Lung microvascular endothelial cell (primary cell): Measurements from ENCODE around the gene CRLF2. TPM values are rescaled to one million over a fixed set of nuclear protein-coding genes. Genes with fewer than 3 reads are reported as not detected.
A peak's percentile ranks its signal among the peaks of the same experiment; 100 is the strongest.
"Not testable (repeated sequence)": the region's sequence is repeated elsewhere in the genome, so short reads cannot be mapped to it uniquely, and the experiment has no call there.

ENCODE experiments used
- DNase-seq, 2 donors: peaks; one replicate each; pipeline versions ENCODE4 v3.0.0 to v3.0.0-alpha.2; 2010; ENCODE audit warnings: low read depth in 2 of 2
- total RNA-seq: library from RNA; depleted of rRNA; stranded (reverse); fragments of >200 nt; gene quantifications from 2 replicates; pipeline ENCODE4 v1.2.1, GENCODE V29; 2014

Gene CRLF2
- total RNA-seq, 1 donor from 2014 or later, result not detected

DNA sequence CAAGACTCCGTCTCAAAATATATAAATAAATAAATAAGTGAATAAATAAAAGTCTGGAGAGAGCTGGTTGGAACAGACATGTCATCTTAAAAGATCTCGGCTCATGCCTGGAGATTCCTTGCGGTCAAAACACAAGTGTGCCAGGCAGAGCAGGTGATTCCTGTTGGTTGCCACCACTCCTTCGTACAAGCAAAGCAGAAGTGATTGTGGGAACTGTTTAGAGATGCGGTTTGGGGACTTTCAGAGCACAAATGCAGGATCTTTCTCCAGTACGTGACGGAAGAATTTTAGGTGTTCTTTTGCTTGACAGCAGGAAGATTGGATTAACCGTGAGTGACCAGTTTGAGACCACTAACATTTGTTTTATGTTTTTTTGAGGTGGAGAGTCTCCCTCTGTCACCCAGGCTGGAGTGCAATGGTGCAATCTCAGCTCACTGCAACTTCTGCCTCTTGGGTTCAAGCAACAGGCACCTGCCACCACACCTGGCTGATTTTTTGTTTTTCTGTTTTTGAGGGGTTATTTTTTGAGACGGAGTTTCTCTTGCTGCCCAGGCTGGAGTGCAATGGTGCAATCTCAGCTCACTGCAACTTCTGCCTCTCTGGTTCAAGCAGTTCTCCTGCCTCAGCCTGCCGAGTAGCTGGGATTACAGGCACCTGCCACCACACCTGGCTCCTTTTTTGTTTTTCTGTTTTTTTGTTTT, 2.8 kb upstream of the CRLF2 start:
- no peak for DNase-seq

DNA sequence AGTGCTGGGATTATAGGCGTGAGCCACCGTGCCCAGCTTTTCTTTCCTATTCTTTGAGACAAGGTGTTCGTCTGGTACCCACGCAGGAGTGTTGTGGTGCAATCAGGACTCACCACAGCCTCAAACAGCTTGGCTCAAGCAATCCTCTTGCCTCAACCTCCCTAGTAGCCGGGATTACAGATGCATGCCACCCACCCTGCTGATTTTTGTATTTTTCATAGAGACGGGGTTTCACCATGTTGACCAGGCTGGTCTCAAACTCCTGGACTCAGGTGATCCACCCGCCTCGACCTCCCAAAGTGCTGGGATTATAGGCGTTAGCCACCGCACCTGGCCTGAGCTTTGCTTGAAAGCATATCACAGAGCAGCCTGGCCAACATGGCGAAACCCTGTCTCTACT, 1.5 kb upstream of the CRLF2 start:
- DNase-seq, result no peak

DNA sequence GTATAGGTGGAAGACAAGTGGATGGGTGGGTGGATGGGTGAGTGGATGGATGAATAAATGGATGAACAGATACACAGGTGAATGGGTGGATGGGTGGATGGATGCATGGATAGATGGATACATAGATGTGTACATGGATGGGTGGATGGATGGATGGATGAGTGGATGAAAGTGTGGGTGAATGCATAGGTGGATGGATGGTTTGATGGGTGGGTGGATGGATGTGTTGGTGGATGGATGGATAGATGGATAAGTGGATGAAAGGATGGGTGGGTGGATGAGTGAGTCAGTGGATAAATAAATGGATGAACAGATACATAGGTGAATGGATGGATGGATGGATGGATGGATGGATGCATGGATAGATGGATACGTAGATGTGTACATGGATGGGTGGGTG, 1.6 kb downstream of the CRLF2 start:
- DNase-seq, result no peak

DNA sequence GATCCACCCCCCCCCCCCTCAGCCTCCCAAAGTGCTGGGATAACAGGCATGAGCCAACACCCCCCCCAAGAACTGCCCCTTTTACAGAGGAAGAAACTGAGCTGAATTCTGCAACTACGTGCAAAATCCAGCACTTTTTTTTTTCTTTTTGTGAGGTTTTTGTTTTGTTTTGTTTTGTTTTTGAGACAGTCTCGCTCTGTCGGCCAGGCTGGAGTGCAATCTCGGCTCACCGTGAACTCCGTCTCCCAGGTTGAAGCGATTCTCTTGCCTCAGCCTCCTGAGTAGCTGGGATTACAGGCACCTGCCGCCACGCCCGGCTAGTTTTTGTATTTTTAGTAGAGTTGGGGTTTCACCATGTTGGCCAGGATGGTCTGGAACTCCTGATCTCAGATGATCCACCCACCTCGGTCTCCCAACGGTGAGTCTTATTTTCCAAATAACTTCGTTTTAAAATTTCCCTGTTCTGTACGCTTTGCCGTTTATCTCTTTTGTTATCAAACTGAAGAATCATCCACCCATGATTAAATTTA, 4.9 kb downstream of the CRLF2 start:
- no peak for DNase-seq

DNA sequence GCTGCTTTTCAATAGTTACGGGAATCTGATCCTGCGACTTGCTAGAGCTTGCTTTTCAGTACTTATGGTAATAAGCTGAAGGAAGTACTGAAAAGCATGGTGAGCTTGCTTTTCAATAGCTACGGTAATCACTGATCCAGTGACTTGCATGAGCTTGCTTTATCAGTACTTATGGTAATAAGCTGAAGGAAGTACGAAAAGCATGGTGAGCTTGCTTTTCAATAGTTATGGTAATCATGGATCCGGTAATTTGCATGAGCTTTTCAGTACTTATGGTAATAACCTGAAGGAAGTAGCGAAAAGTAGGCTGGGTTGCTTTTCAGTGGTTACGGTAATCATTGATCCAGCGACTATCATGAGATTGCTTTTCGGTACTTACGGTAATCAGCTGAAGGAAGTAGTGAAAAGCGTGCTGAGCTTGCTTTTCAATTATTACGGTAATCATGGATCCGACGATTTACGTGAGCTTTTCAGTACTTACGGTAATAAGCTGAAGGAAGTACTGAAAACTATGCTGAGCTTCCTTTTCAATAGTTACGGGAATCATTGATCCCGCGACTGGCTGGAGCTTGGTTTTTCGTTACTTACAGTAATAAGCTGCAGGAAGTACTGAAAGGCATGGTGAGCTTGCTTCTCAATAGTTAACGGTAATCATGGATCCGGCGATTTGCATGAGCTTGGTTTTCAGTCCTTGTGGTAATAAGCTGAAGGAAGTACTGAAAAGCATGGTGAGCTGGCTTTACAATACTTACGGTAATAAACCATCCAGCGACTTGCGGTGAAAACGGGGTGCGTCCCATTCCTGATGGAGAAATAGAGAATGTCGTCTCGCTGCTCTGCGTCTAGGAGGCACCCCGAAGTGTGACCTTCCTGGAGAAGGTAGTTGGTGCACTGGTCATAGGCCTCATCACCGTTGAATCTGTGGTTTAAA, 6.5 kb downstream of the CRLF2 start:
- DNase-seq, result peak; percentile 75 to 82

DNA sequence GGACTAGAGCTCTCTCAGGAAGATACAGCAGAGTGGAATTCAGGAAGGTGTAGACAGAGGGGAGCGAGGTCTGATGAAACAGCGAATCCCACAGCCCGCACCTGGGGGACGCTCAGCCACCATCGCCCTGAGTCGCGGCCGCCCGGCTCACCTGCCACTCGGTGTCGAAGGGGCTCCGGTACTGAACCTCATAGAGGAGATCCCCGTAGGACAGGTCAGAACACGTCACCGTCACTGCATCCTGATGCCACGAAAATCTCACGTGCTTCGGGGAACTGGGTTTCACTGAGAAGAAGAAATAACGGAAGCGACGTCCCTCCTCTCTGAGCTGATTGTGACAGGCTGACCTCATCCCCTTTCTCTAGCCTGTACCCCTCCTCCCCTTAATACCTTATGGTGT, 10.2 kb downstream of the CRLF2 start:
- DNase-seq, result no peak

DNA sequence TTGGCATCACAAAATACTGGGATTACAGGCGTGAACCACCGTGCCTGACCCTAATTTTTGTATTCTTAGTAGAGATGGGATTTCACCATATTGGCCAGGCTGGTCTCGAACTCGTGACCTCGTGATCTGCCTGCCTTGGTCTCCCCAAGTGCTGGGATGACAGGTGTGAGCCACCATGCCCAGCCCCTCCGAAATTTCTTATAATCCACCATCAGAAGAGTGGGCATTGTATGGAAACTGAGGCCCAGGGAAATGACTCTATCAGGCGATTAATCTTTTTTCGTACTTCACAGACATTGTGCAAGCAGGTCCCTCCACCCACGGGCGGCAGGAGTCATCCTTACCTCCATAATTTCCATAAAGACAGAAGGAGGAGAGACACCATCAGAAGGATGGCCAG, 16.0 kb downstream of the CRLF2 start:
- no peak for DNase-seq

DNA sequence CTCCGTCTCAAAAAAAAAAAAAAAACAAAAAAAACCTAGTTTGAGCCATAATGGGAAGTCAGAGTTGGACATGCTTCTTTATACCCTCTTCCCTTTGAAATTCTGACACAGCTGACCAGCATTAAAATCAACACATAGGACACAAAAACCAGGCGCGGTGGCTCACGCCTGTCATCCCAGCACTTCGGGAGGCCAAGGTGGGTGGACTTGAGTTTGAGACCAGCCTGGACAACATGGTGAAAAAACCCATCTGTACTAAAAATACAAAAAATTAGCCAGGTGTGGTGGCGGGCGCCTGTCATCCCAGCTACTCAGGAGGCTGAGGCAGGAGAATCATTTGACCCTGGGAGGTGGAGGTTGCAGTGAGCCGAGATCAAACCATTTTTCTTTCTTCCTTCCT, 20.3 kb downstream of the CRLF2 start:
- not testable (repeated sequence) for DNase-seq

DNA sequence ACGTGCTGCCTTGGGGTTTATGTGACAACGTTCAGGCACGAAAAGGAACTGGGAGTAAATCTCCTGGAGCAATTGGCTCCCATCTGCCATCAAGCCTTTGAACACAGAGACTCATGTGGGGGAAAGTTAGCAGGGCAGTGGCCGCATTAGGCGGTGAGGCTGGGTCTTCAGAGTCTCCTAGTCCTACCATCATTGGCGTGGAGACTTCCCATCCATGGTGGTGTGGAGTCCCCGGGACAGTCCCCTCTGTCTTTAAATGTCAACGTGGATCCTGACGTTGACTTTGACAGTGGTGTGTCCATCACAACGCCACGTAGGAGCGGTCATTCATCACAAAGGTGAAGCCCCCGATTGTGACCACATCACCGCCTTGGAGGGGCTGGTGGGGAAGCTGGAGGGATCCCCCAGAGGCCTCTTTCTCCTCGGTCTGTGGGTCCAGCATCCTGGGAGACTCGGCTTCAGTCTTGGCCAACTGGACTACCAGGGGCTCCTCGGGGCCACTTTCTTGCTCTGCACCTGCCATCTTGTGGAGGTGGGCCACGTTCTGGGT, 21.8 kb downstream of the CRLF2 start:
- DNase-seq, result no peak

DNA sequence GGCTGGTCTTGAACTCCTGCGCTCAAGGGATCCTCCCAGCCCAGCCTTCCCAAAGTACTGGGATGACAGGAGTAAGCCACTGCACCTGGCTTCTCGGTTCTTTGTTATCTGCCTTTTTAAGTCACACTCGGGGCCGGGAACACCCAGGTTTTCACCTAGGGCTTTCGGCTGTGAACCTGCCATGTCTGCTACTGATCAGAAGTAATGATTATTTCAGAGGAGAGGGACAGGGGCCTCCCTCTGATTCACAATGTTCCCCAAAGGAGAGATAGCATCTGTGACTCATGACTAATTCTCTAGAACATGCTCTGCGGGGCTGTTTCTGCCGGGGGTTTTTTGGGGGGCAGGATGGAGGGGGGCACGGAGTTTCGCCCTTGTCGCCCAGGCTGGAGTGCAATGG, 26.9 kb downstream of the CRLF2 start:
- no peak for DNase-seq

DNA sequence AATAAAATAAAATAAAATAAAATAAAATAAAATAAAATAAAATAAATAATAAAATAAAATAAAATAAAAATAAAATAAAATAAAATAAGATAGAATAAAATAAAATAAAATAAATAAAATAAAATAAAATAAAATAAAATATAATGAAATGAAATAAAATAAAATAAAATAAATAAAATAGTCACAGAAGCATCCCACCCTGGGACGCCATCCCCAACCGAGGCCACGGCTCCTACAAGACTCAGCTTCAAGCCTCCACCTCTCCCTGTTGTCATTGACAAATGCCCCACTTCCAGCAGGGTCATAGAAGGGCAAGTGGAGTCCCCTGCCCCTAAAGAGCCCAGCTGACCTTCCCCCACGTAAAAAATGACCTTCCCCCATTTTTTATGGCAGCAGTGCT, 30.2 kb downstream of the CRLF2 start:
- DNase-seq, result no peak

DNA sequence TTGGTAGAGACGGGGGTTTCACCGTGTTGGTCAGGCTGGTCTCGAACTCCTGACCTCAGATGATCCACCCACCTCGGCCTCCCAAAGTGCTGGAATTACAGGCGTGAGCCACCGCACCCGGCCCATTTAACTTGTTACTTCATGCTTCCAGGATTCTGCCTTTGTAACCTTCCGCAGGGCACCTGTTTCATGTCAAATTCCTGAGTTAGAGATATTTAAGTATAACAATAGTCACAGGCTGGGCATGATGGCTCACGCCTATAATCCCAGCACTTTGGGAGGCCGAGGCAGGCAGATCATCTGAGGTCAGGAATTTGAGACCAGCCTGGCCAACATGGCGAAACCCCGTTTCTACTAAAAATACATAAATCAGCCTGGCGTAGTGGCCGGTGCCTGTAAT, 30.8 kb downstream of the CRLF2 start:
- not testable (repeated sequence) for DNase-seq

DNA sequence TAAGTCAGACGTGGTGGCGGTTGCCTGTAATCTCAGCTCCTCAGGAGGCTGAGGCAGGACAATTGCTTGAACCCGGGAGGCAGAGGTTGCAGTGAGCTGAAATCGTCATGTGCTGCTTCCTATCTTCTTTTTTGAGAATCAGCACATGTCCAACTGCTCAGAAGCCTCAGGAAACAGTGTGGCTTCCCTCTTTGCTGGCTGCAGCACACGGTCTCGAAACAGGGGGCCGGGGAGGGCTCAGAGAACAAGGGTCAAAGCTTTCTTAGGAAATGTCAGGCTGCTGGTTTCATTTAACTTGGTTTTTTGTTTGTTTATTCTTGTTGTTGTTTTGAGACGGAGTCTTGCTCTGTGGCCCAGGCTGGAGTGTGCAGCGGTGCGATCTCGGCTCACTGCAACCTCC, 31.3 kb downstream of the CRLF2 start:
- no peak for DNase-seq

DNA sequence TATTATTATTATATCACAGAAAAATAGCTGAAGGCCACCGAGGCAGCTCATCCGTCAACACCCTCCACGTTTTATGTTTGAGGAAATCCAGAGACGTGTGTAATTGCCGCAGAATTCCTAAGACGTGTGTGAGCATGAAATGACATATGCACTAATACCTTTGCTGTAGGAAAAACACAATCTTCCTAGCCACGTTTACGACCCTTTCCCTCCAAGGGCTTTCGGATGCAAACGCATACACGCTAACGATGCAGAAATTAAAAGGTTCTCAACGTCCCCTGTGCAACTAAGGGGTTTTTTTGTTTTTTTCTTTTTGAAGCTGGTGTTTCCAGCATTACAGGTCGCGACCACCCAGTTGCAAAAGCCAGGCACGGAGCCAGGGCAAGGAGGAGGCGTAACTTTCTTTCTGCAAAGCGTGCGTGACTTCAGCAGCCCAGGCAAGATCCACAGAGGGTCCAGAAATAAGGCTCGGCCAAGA, 33.8 kb downstream of the CRLF2 start:
- DNase-seq, result no peak

DNA sequence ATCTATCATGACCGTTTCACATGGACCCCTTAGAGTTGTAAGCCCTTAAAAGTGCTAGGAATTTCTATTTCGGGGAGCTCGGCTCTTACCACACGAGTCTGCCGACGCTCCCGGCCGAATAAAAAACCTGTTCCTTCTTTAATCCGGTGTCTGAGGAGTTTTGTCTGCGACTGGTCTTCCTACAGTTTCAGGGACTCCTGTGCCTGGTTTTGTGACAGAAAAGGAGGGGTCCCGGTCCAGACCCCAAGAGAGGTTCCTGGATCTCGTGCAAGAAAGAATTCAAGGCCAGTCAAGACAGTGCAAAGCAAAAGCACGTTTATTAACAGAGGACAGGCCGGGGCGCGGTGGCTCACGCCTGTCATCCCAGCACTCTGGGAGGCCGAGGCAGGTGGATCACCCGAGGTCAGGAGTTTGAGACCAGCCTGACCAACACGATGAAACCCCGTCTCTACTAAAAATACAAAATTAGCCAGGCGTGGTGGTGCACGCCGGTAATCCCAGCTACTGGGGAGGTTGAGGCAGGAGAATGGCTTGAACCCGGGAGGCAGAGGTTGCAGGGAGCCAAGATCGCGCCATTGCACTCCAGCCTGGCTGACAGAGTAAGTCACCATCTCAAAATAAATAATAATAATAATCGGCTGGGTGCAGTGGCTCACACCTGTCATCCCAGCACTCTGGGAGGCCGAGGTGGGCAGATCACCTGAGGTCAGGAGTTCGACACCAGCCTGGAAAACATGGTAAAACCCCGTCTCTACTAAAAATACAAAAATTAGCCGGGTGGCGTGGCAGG, 35.7 kb downstream of the CRLF2 start:
- DNase-seq, result not testable (repeated sequence)

DNA sequence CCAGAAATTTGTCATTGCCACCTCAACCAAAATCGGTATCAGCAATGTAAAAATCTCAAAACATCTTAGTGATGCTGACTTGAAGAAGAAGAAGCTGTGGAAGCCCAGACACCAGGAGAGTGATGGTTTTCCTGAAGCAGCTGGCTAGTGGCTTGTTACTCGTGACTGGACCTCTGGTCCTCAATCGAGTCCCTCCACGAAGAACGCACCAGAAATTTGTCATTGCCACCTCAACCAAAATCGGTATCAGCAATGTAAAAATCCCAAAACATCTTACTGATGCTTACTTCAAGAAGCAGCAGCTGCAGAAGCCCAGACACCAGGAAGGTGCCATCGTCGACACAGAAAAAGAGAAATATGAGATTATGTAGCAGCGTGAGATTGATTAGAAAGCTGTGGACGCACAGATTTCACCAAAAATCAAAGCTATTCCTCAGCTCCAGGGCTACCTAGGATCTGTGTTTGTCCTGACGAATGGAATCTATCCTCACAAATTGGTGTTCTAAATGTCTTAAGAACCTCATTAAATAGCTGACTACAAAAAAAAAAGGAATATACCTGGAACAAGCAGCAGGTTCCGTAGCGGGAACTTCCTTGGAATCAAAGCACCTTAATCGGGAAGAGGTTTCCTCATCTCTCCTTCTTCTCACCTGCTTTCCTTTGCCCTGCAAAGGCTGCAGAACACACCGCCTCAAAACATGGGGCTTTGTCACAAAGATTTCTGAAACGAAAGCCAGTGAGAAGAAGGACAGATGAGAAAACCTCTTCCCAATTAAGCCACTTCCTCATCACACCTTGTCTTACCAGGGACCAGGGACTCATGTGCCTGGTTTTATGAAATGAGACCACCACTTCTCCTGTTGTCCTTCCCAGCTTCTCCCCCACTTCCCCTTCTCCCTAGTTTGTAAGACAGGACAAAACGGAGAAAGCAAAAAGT, 37.6 kb downstream of the CRLF2 start:
- DNase-seq, result not testable (repeated sequence)

DNA sequence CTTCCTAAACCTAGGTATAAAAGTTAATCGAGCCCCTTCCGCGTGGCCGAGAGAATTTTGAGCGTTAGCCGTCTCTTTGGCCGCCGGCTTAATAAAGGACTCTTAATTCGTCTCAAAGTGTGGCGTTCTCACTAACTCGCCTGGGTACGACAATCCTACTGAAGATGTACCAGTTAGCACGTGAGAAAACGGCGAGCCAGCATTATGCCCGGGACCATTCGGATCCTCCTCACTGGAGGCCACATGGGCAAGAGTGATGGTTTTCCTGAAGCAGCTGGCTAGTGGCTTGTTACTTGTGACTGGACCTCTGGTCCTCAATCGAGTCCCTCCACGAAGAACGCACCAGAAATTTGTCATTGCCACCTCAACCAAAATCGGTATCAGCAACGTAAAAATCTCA, 39.0 kb downstream of the CRLF2 start:
- DNase-seq, result not testable (repeated sequence)

DNA sequence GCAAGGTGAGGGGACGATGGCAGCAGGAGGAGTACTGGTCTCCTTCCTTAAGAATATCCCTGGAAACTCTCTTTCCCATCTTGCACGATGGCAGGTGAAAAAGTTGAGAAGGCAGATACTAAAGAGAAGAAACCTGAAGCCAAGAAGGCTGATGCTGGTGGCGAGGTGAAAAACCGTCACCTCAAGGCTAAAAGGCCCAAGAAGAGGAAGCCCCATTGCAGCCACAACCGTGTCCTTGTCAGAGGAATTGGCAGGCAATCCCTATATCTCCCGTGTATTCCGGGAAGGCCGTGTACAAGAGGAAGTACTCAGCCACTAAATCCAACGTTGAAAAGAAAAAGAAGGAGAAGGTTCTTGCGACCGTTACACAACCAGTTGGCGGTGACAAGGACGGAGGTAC, 40.0 kb downstream of the CRLF2 start:
- no peak for DNase-seq

DNA sequence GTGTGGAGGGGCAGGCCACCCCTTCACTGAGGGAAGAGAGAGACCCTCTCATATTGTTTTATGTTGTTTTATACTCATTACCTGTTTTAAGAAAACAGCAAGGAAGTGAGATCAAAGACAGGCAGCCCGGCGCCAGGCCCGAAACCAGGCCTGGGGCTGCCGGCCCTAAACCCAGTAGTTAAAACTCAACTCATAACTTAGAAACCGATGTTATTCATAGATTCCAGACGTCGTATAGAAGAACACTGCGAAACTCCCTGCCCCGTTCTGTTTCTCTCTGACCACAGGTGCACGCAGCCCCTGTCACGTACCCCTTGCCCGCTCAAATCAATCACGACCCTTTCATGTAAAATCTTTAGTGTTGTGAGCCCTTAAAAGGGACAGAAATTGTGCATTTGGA, 40.5 kb downstream of the CRLF2 start:
- DNase-seq, result not testable (repeated sequence)

DNA sequence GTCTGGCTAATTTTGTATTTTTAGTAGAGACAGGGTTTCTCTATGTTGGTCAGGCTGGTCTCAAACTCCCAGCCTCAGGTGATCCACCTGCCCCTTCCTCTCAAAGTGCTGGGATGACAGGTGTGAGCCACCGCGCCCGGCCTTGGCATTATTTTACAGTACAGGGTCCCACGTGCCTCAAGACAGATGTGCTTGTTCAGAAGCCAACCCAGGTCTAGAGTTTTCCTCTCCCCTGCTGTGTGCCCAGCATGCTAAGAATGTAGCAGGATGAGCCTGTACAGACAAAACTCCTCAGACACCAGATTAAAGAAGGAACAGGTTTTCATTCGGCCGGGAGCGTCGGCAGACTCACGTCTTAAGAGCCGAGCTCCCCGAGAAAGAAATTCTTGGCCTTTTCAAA, 42.2 kb downstream of the CRLF2 start:
- DNase-seq, result no peak
